ENCODE data around the gene MUC6. TPM values are rescaled to one million over a fixed set of nuclear protein-coding genes. Genes with fewer than 3 reads are reported as not detected.

Gene MUC6
- total and polyA plus RNA-seq, 9 of the 15 experiments (the other 6 are each of a cell fraction or from before 2014, with no cell fraction given) = not detected

GRCh38 chr11:985406-985805, 51.1 kb downstream of the MUC6 start (continued):
- TF ChIP-seq CBFB (CRISPR knock-in tag; IDR thresholded peaks at IDR 0.05) (no peak), ZBTB7A (IDR thresholded peaks at IDR 0.05; ENCODE audit: borderline replicate concordance, control insufficient read depth, low read depth, low read length) (no peak), TAF7 (tag; IDR thresholded peaks at IDR 0.05) (no peak), ATF1 (CRISPR knock-in tag; IDR thresholded peaks at IDR 0.05) (no peak), ATF1 (tag; IDR thresholded peaks at IDR 0.05) (no peak), ERF (CRISPR knock-in tag; IDR thresholded peaks at IDR 0.05) (no peak), RBM22 (IDR thresholded peaks at IDR 0.05; ENCODE audit: low read depth, low read length, poor library complexity, severe bottlenecking) (no peak), CTCF (IDR thresholded peaks at IDR 0.05 in 2 of 3, conservative IDR thresholded peaks at IDR 0.05 in 1 of 3; ENCODE audit: insufficient read depth in 2 of 3, low read depth in 1 of 3, low read length in 3 of 3) (no peak), FOXA3 (CRISPR knock-in tag; conservative IDR thresholded peaks at IDR 0.05 in 1 of 2, IDR thresholded peaks at IDR 0.05 in 1 of 2) (no peak), KDM4B (IDR thresholded peaks at IDR 0.05; ENCODE audit: borderline replicate concordance in 2 of 2, low read depth in 1 of 2) (no peak)

- POLR2A ChIA-PET = interaction anchor here (1.3 kb wide), 1 partner anchor 142 kb away, joined by 3 read pairs; the partner anchor contains the start of genes POLR2L and TSPAN4
Measured at GRCh38 chr11:984546-984945, 52.0 kb downstream of the MUC6 start.

More at GRCh38 chr11:984546-984945, 52.0 kb downstream of the MUC6 start:
- intact Hi-C loops (cut with micrococcal nuclease) (no loop called here), in situ Hi-C loops (cut with MboI) (no loop called here)
- no peaks in the 10 kb centered on the region for H3K27me3 ChIP-seq (ENCODE audit: control insufficient read depth in 2 of 2, insufficient read depth in 2 of 2, low read length in 2 of 2)
- H4K20me1 ChIP-seq (replicated peaks; ENCODE audit: control insufficient read depth, insufficient read depth, low read length) = no peaks in the 10 kb centered on the region
- peaks cover 0 to 6% of the 10 kb centered on the region in 2 experiments; a peak in 1 of 5 replicates for H3K4me1 ChIP-seq (replicated peaks in 1 of 2; ENCODE audit: control insufficient read depth in 2 of 2, insufficient read depth in 2 of 2, low read length in 2 of 2)
- ATAC-seq = no peak
- H3K4me3 ChIP-seq = no peak overlapping the region
- no peaks in the 10 kb centered on the region for H3K9me3 ChIP-seq (replicated peaks; ENCODE audit: control insufficient read depth, insufficient read depth, low read depth, low read length)
- H2AFZ ChIP-seq (ENCODE audit: low read depth, low read length) = no peak overlapping the region
- TF ChIP-seq ZNF592 (IDR thresholded peaks at IDR 0.05) = no peak
- TF ChIP-seq KLF6 (CRISPR knock-in tag; IDR thresholded peaks at IDR 0.05; ENCODE audit: borderline replicate concordance) = no peak
- FAIRE-seq = no peak
- no TSS peak for BruUV-seq (replicated peaks)
- H3K4me2 ChIP-seq (ENCODE audit: insufficient read depth, low read length) = no peak overlapping the region
- H3K9ac ChIP-seq (ENCODE audit: insufficient read depth in 1 of 2, low read depth in 2 of 2, low read length in 2 of 2) = peak overlapping the region in 1 of 2 experiments; percentile 17; a peak in 1 of 4 replicates
- 97% methylated on average over 11 of the region's 15 CpGs for WGBS (ENCODE audit: insufficient coverage, low coverage, missing lambda C conversion rate)
- H3K27ac ChIP-seq (ENCODE audit: extremely low read depth, low read depth, low read length) = no peak overlapping the region
- H3K79me2 ChIP-seq (ENCODE audit: control insufficient read depth, insufficient read depth, low read length) = no peaks in the 10 kb centered on the region
- H3K36me3 ChIP-seq (ENCODE audit: control insufficient read depth, insufficient read depth, low read length) = peaks cover 64% of the 10 kb centered on the region; the same call in 2 of the 3 replicates
- CTCF ChIA-PET (ENCODE audit: low intra/inter-chr PET ratio) = no interaction called here
- H3K9me1 ChIP-seq (ENCODE audit: control insufficient read depth, insufficient read depth, low read length) = no peaks in the 10 kb centered on the region
- no peak for DNase-seq (ENCODE audit: extremely low read depth in 1 of 4, low spot score in 3 of 4)

All from K562 (cell line).